Psoas muscle (tissue), 8 donors: Measurements from ENCODE around the gene UBAP2L. TPM values are rescaled to one million over a fixed set of nuclear protein-coding genes. Genes with fewer than 3 reads are reported as not detected.
A peak's percentile ranks its signal among the peaks of the same experiment; 100 is the strongest.

Source experiments
- ATAC-seq, 4 donors: fragments of 200-7000 bp; cut with Tn5 transposase; one replicate each; pipeline ENCODE4 v1.9.1; 2020; ENCODE audit warnings: moderate library complexity in 3 of 4, mild to moderate bottlenecking in 2 of 4
- DNase-seq, 2 donors: peaks; one replicate each; pipeline ENCODE4 v3.0.0-alpha.2; 2020
- H3K27ac ChIP-seq: fragments of 200-600 bp; one replicate; pipeline ENCODE4 v1.8.0; 2022
- H3K27me3 ChIP-seq, 3 donors: fragments of 200-600 bp in 1 of 3; one replicate each; pipeline versions ENCODE4 v1.6.1 to v1.8.0; 2013 to 2022; ENCODE audit warnings: low read length in 2 of 3, mild to moderate bottlenecking in 2 of 3, moderate library complexity in 1 of 3; ENCODE audit not compliant: insufficient read depth in 3 of 3
- H3K36me3 ChIP-seq, 2 donors: fragments of 200-600 bp in 1 of 2; one replicate each; pipeline versions ENCODE4 v1.6.1 to v1.8.0; 2013 to 2022; ENCODE audit warnings: low read depth in 1 of 2, mild to moderate bottlenecking in 1 of 2, moderate library complexity in 1 of 2; ENCODE audit not compliant: insufficient read depth in 1 of 2
- H3K4me1 ChIP-seq: fragments of 200-600 bp; one replicate; pipeline ENCODE4 v1.8.0; 2022
- H3K4me3 ChIP-seq: fragments of 200-600 bp; one replicate; pipeline ENCODE4 v1.8.0; 2022; ENCODE audit warnings: mild to moderate bottlenecking
- H3K9me3 ChIP-seq: fragments of 200-600 bp; one replicate; pipeline ENCODE4 v1.8.0; 2022
- WGBS, 3 donors: extraction: QIAGEN DNeasy Blood & Tissue Kit; methylation state at CpG; one replicate each; pipeline versions ENCODE4 v1.1.6 to v1.1.7; 2013; 5-methylcytosine and 5-hydroxymethylcytosine counted together
- intact Hi-C, 2 donors: fragments of 100-400 bp; cut with DNase I; formaldehyde crosslinking; loops; one replicate each; pipeline versions ENCODE4 v1.11.0 to v1.14.2; 2022
- polyA plus RNA-seq, 3 donors: library from polyadenylated mRNA; stranded (reverse); fragments of 200-250 nt; gene quantifications; one replicate each; pipeline ENCODE4 v1.2.3, GENCODE V29; 2013
- total RNA-seq, 4 donors: library from RNA; stranded (reverse); fragmentation: NEBNext Ultra II Directional in 2 of 4; extraction: Animal tissue kit (Norgen Biotek cat#: 25700) in 2 of 4; gene quantifications; one replicate each; pipeline versions ENCODE4 v1.2.1 to v1.2.4, GENCODE V29; 2021 to 2023
- TF ChIP-seq, protein P1 (sequence below): fragments of 200-600 bp; IDR thresholded peaks from one replicate; pipeline ENCODE4 v1.8.0; 2022; ENCODE audit warnings: antibody characterized with exemption
- donor health status: healthy with polysubstance abuse.
- donor health status: DM: no; HTN: no; CAD: no; lungs with moderate emphysema.
- donor health status: Bipolar disorder and iron deficiency.
- donor health status: healthy.
- donor health status: DM: yes; HTN: yes; CAD: no.
- donor health status: DM: no; HTN: no; CAD: no.
- donor health status: DM: no; HTN: no; CAD: no.
- donor health status: DM: yes; HTN: yes; CAD: no.

The UBAP2L gene
- total and polyA plus RNA-seq, 7 donors: 45.8 to 121 (median 84.6) TPM

DNA sequence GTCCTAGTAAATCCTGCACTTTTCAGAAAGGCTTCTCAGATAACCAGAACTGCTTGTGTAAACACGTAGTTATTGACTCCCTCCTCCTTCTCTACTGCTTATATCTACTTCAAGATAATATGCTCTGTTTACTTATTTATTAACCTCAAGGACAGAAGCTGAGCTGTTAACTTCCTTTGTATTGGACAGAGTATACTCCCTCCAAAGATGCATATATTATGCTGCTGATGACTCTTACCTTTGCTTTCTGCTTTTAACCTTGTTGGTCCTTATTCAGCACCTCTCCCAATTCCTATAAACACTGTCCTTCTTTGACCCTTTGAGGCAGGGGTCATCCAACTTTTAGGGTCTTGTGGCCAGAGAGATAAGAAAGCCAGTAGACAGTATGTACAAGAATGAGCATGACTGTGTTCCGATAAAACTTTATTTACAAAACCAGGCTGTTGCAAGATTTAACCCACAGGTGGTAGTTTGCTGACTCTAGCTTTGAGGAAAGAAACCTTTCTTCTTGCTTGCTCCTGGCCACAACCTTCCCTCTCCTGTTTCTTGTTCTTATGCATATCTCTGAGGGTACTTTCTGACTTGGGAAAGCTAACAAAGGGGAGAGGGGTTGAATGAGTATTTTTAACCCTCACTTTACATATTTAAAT lies 33.8 kb upstream of the UBAP2L start:
- peak overlapping the region; percentile 89 for H3K27ac ChIP-seq
- TF ChIP-seq, protein P1, sequence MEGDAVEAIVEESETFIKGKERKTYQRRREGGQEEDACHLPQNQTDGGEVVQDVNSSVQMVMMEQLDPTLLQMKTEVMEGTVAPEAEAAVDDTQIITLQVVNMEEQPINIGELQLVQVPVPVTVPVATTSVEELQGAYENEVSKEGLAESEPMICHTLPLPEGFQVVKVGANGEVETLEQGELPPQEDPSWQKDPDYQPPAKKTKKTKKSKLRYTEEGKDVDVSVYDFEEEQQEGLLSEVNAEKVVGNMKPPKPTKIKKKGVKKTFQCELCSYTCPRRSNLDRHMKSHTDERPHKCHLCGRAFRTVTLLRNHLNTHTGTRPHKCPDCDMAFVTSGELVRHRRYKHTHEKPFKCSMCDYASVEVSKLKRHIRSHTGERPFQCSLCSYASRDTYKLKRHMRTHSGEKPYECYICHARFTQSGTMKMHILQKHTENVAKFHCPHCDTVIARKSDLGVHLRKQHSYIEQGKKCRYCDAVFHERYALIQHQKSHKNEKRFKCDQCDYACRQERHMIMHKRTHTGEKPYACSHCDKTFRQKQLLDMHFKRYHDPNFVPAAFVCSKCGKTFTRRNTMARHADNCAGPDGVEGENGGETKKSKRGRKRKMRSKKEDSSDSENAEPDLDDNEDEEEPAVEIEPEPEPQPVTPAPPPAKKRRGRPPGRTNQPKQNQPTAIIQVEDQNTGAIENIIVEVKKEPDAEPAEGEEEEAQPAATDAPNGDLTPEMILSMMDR: no peak
- no peaks in the 10 kb centered on the region for H3K27me3 ChIP-seq
- peaks cover 10% of the 10 kb centered on the region for H3K4me1 ChIP-seq
- peaks cover 2 to 7% of the 10 kb centered on the region in 2 donors for H3K36me3 ChIP-seq
- intact Hi-C loops: no loop called here
- H3K4me3 ChIP-seq: peak overlapping the region; percentile 65
- DNase-seq: no peak
- WGBS, 3 donors: 18 to 31% (median 26%) methylated on average over 2 of the region's 2 CpGs
- no peak for ATAC-seq
- H3K9me3 ChIP-seq: no peaks in the 10 kb centered on the region

DNA sequence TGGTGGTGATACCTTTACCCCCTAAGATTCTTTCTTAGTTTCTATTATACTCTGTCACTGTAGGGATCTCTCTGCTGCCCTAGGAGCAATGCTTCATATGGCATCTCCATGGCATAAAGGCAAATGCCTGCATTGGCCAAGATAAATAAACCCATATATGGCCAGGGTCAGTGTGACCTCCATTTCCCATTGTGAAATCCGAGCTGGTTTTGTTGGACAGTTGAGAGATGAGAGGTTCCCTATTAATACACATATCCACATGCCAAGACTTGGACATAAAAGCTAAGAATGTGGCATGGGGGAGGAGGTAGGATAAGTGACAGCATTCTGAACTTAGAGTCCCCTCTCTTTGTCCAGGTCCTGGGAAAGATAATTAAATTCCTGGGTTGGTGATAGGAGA lies 30.2 kb upstream of the UBAP2L start:
- Histone ChIP-seq H3K4me1 (peaks cover 19% of the 10 kb centered on the region), H3K27ac (peak overlapping the region; percentile 89), H3K9me3 (no peaks in the 10 kb centered on the region), H3K4me3 (peak overlapping the region; percentile 65), H3K27me3 (no peaks in the 10 kb centered on the region), H3K36me3 (peaks cover 2 to 7% of the 10 kb centered on the region in 2 donors)
- peak; percentile 21 to 69 (median 52) for ATAC-seq
- 16 to 21% (median 17%) methylated on average over 1 of the region's 1 CpG for WGBS, 3 donors
- no peak for DNase-seq
- intact Hi-C loops: no loop called here
- TF ChIP-seq, protein P1: no peak

DNA sequence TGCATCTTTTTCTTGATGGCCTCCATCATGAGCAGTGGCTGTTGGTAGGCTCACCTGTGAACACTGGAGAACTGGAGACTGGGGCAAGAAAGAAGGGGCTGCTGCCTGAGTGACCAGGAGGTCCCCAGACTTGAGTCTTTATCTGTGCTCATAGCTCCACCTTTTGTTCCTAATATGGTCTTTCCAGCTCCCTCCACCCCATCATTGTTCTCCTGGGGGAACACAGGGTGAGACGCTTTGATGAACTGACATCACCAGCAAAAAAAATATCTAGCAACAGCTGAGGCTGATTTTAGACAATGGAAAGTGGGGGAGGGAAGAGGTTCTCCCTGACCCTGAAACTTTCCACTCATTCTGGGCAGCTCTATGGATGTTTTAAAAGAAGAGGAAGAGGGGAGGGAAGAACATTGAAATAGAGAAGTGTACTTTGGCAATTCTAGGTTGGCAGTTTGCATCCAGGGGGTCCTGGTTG lies 28.7 kb upstream of the UBAP2L start, which contains the start of gene TPM3:
Gene TPM3, minus strand, starts transcription at position 111 of the 472 bp plus-strand sequence. Its CDS starts 82 bp downstream, at position 29.
- 0 to 4% (median 3%) methylated on average over 1 of the region's 1 CpG for WGBS, 3 donors
- Histone ChIP-seq H3K9me3 (no peaks in the 10 kb centered on the region), H3K36me3 (peaks cover under 1 to 5% of the 10 kb centered on the region in 2 donors), H3K4me3 (peak within 1 kb of the TSS; percentile 65), H3K27ac (peak within 1 kb of the TSS; percentile 89), H3K27me3 (no peaks in the 10 kb centered on the region), H3K4me1 (peaks cover 15% of the 10 kb centered on the region)
- TF ChIP-seq, protein P1: no peak
- DNase-seq: no peak
- peak; percentile 62 to 70 (median 68) for ATAC-seq
- intact Hi-C loops: no loop called here

- DNase-seq: no peak
- WGBS, 3 donors: 8 to 15% (median 10%) methylated on average over 3 of the region's 3 CpGs
- Histone ChIP-seq H3K36me3 (peaks cover 0 to under 1% of the 10 kb centered on the region in 2 donors), H3K27ac (peak overlapping the region; percentile 89), H3K9me3 (no peaks in the 10 kb centered on the region), H3K27me3 (no peaks in the 10 kb centered on the region), H3K4me3 (peak overlapping the region; percentile 65), H3K4me1 (peaks cover 15% of the 10 kb centered on the region)
- TF ChIP-seq, protein P1: no peak
- peak in 1 of 4 donors; percentile 12 for ATAC-seq
- intact Hi-C loops: no loop called here
Measured at GRCh38 chr1:154192476-154192875, 28.3 kb upstream of the UBAP2L start.
